GM19238 (cell line): ENCODE results near the gene ARPC5L.
A peak's percentile ranks its signal among the peaks of the same experiment; 100 is the strongest.
"Not testable (repeated sequence)": the region's sequence is repeated elsewhere in the genome, so short reads cannot be mapped to it uniquely, and the experiment has no call there.

Experiments used
- DNase-seq: peaks from one replicate; pipeline ENCODE4 v3.0.0; 2011; ENCODE audit warnings: low spot score; ENCODE audit not compliant: insufficient read length

The ARPC5L gene

DNA sequence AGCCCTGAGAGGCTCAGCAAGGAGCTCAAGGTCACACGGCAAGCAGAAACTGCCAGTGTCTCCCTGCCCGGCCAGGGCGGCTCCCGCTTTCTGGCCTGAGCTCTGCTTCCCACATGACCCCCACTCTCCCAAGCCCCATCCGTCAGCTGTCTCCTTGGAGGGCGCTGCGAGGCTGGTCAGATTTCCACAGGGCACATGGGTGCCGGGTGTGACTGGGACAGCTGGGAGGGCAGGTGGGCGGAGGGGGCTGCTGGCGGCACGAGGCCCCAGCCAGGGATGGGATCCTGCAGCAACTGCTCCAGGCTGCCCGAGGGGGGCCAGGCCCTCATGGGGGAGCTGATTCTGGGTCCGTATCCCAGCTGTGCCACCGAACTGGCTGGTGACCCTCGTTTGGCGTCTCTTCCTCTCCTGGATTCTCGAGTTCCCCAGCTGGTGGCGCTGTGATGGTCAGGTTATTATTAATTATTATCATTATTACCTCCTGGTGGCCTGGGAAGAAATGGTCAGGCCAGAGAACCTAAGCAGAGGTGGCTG, 21.6 kb upstream of the ARPC5L start:
- no peak for DNase-seq

DNA sequence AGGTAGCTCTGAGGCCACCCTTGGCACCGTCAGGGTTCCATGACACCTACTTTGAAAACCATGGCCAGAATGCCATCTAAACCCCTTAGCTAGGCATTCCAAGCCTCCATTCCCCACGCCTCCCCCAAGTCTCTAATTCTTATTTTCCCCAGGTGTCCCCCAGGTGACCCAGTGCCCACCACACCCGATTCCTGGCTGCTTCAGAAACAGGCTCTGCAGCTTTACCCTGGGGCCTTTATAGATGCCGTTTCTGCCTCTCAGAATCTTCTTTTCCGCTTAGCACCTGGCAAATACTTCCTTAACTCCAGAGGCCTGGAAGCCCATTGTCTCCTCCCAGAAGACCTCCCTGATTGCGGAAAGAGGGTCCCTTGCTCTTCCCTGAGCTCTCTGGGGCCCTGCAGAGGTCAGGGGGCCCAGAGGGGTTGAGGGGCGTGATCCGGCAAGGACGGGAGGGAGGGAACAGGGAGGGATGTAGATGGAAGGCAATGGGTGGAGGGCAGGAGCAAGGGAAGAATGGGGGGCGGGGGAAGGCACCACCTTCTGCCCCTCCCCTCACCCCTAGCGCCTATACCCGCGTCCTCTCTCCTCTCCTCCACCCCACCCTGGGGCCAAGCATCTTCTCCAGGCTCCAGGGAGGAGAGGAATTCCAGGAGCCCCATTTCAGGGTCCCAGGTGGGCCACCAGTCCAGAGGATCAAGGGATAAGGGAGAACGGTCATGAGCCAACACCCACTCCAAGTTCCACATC, 20.7 kb upstream of the ARPC5L start:
- no peak for DNase-seq

DNA sequence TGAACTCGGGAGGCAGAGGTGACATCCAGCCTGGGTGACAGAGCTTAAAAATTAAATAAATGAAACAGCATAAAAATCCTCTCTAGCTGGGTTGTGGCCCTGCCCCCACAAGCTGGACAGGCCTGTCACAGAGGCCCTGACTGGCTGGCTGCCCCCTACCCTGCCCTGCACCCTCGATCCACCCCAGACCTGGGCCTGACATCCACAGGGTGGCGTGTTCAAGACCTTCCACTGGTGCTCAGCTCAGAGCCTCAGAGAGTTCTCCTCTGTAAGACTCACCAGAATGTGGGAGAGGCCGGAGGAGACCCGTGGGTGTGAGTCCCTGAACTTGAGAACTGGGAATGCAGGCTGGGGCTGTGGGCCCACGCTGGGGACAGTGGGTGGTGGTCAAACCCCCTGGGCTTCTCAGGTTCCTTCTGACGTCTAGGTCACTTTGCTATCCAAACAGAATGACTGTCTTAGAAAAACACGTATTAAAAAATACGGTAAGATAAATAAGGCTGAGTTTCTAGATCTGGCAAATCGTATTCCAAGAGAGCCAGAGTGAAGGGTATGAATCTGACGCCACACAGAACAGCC, 18.4 kb upstream of the ARPC5L start:
- DNase-seq = no peak

GRCh38 chr9:124844291-124844690, 17.6 kb upstream of the ARPC5L start:
- DNase-seq = no peak

- not testable (repeated sequence) for DNase-seq
Observed at GRCh38 chr9:124846467-124846866, 15.5 kb upstream of the ARPC5L start.

DNA sequence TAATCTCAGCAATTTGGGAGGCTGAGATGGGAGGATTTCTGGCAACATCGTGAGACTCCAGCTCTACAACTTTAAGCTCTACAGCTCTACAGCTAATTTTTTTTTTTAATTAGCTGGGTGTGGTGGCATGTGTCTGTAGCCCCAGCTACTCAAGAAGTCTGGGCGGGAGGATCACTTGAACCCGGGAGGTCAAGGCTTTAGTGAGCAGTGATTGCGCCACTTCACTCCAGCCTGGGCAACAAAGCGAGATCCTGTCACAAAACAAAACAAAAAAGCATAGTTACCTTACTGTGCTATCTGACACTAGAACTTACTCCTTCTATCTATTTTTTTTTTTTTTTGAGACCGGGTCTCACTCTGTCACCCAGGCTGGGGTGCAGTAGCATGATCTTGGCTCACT, 15.0 kb upstream of the ARPC5L start:
- DNase-seq = no peak

DNA sequence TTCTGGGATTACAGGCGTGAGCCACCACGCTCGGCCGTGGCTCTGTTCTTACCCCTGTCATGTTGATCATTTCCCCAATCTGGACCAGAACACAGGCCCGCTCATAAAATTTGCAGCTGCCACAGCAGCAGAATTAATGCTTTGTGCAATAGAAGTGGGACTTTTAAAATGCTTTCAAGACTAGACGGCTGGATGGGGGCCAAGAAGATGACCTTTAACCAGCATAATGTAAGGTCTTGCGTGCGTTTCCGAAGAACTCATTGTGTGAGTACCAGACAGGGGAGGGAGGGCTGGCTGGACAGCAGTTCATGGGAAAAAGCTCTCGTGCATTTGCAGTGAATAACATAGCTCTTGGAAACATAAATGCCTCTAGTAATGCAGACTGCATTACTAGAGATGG, 12.1 kb upstream of the ARPC5L start:
- no peak for DNase-seq

GRCh38 chr9:124852121-124852828, 9.7 kb upstream of the ARPC5L start:
- no peak for DNase-seq

GRCh38 chr9:124852829-124853531, 8.9 kb upstream of the ARPC5L start, which contains the start of gene WDR38:
Gene WDR38 (plus strand): TSS chr9:124853460. CDS start chr9:124853532, 72 bp downstream.
- DNase-seq = peak; percentile 77

- DNase-seq = no peak
Observed at GRCh38 chr9:124853605-124854143, 8.3 kb upstream of the ARPC5L start.

DNA sequence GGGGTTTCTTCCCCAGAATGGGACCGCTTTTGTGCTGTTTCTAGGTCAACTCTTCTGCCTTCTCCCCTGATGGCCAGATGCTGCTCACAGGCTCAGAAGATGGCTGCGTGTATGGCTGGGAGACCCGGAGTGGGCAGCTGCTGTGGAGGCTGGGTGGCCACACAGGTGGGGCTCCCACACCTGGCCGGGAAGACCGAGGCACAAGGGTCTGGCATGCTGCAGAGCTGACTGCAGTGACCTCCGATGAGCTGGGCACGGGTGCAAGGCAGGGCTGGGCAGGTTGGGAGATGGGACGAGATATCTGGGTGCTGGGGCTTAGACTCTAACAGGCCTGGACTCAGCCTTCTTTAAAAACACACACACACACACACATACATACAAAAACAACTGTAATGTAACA, 7.8 kb upstream of the ARPC5L start:
- no peak for DNase-seq

- no peak for DNase-seq
Observed at GRCh38 chr9:124854822-124855221, 7.1 kb upstream of the ARPC5L start.

DNA sequence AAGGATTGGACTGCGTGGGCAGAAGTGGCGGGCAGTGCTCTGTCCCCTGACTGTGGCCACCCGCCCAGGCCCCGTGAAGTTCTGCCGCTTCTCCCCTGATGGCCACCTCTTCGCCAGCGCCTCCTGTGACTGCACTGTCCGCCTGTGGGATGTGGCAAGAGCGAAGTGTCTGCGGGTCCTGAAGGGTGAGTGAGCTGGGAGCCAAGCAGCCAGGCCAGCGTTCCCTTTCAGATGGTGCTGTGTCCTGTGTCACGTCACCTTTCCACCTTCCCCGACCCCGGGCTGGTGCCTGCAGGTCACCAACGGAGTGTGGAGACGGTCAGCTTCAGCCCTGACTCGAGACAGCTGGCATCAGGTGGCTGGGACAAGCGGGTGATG, 6.4 kb upstream of the ARPC5L start:
- no peak for DNase-seq

DNA sequence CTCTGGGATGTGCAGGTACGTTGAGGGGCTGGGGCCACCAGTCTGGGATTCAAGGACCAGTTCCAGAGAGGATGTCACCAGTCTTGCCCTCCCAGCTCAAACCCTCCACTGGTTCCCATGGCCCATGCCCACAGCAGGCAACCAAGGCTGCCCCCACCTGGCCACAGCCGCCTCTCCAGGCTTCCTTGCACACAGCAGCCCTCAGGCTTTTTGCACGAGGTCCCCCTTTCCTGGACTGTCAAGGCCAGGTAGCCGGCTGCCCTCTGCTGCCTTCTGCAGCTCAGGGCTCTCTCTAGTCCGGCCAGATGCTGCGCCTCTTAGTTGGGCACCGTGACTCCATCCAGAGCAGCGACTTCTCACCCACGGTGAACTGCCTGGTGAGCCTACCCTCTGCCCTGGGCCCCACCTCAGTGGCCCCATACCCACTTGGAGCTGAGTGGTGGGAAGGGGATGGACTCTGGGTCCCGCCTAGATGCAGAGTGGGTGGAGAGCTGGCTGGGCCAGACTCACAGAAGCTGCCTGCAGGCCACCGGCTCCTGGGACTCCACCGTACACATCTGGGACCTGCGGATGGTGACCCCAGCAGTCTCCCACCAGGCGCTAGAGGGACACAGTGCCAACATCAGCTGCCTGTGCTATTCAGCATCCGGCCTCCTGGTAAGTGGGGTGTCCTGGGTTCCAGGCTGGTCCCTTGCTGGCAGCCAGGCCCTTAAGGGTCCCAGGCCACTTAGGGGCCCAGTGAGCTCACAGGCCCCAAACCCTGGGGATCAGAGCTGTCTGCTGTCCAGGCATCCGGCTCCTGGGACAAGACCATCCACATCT, 5.8 kb upstream of the ARPC5L start:
- no peak for DNase-seq

- DNase-seq = no peak
Observed at GRCh38 chr9:124857533-124858162, 4.3 kb upstream of the ARPC5L start.

DNA sequence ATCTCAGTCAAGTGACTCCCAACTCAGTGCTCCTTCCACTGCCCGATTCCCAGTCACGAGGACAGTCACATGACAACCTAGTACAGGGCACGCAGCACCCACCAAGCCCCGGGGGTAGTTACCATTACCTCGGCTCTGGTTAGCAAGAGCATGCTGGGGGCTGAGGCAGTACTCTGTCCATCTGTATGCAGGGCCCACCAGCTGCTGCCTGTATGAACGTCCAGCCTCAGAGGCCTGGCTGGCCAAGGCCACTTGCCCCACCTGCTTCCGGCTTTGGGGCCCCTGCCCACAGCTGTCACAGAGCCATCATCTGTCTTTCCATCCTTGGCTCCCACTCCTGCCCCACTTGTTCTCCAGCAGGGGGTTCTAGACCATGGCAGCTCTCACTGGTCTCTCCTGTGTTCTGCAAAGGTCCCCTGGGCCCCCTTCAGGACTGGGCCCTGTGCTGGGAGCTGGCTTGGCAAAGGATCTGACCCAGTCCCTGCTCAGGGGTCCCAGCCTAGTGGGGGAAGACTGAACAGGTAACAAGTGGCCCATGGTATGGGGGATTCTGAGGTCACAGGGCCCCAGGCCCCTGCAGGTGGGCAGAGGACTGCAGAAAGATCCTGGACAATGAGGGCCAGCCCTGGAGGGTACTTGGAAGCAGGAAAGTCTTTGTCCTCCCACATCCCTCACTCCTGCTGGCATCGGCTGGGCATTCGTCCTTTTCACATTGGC, 3.4 kb upstream of the ARPC5L start:
- DNase-seq = no peak

DNA sequence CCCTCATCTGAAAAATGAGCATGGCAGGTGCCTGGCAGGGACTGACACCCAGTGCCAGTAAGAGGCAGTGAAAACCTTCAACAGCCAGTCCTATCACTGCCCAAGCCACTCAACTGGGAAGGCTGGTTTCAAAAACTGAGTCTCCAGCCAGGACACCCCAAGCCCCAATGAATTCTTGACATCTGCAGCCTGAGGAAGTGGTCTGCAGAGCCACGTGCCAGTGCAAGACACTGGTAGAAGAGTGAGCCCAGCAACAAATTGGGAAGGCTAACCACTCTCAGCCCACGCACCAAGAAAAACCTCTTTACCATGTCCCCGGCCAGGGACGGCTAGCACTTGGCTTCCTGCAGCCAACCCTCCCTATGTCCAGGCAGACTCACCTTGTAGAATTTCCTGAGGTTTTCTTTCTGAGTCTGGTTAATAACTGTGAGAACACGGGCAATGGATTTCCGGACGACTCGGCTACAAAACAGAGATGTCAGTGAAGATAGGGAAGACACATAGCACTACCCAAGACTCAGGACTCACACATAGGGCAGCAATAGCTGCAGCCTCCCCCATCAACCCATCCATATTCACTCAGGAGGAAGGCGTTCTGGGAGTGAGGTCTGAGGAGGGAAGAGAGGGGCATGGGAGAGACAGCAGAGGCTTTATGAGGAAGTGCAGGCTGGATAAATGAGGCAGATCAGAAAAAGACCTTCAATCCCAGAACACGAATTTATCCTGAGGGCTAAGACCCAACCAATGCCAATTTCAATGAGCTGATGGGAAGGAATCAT, 1.9 kb upstream of the ARPC5L start:
- DNase-seq = no peak

- DNase-seq = no peak
Observed at GRCh38 chr9:124860582-124861341, 1.2 kb upstream of the ARPC5L start.
